NB4 (cell line): Measurements from ENCODE around the gene SH3D19.

Experiments
- DNase-seq: peaks from one replicate; pipeline ENCODE4 v3.0.0; 2010; ENCODE audit warnings: low read depth
- H3K4me3 ChIP-seq: one replicate; pipeline ENCODE4 v1.5.1; 2011; ENCODE audit warnings: mild to moderate bottlenecking, low read depth, low read length, moderate library complexity
- MYC ChIP-seq: IDR thresholded peaks from 2 replicates; pipeline ENCODE4 v1.6.1; 2011; ENCODE audit warnings: low read depth, low read length
- POLR2A ChIP-seq: IDR thresholded peaks from 2 replicates; pipeline ENCODE4 v1.6.1; 2011; ENCODE audit warnings: mild to moderate bottlenecking; ENCODE audit not compliant: insufficient read length; ENCODE audit errors: extremely low read depth
- TF ChIP-seq, protein P1 (sequence below): IDR thresholded peaks from one replicate; pipeline ENCODE4 v1.5.1; 2012; ENCODE audit warnings: low read depth, low read length
- TF ChIP-seq, protein P2 (sequence below): IDR thresholded peaks from 2 replicates; pipeline ENCODE4 v1.6.1; 2011; ENCODE audit warnings: low read depth, low read length

Gene SH3D19

DNA sequence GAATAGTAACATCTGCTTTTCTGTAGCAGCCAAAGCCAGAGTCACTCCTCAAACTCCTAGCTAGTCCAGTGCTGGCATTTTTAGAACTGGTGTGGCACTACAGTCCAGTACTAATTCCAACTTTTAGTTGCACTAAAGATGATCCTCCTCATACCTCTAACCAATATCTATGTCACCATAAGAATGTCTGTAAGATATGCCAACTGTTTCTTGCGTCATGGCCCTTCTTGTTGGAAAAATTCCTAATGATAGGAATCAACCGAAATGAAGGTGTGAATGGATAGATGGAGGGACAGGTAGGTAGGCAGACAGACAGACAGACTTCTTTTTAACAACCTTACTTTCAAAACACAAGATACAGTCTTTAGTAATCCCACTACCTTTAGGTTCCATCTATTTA, 123.0 kb downstream of the SH3D19 start:
- DNase-seq = no peak
- no peak overlapping the region for H3K4me3 ChIP-seq
- TF ChIP-seq POLR2A (no peak), MYC (no peak)
- TF ChIP-seq, protein P1, sequence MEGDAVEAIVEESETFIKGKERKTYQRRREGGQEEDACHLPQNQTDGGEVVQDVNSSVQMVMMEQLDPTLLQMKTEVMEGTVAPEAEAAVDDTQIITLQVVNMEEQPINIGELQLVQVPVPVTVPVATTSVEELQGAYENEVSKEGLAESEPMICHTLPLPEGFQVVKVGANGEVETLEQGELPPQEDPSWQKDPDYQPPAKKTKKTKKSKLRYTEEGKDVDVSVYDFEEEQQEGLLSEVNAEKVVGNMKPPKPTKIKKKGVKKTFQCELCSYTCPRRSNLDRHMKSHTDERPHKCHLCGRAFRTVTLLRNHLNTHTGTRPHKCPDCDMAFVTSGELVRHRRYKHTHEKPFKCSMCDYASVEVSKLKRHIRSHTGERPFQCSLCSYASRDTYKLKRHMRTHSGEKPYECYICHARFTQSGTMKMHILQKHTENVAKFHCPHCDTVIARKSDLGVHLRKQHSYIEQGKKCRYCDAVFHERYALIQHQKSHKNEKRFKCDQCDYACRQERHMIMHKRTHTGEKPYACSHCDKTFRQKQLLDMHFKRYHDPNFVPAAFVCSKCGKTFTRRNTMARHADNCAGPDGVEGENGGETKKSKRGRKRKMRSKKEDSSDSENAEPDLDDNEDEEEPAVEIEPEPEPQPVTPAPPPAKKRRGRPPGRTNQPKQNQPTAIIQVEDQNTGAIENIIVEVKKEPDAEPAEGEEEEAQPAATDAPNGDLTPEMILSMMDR = no peak
- TF ChIP-seq, protein P2, sequence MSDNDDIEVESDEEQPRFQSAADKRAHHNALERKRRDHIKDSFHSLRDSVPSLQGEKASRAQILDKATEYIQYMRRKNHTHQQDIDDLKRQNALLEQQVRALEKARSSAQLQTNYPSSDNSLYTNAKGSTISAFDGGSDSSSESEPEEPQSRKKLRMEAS = no peak

DNA sequence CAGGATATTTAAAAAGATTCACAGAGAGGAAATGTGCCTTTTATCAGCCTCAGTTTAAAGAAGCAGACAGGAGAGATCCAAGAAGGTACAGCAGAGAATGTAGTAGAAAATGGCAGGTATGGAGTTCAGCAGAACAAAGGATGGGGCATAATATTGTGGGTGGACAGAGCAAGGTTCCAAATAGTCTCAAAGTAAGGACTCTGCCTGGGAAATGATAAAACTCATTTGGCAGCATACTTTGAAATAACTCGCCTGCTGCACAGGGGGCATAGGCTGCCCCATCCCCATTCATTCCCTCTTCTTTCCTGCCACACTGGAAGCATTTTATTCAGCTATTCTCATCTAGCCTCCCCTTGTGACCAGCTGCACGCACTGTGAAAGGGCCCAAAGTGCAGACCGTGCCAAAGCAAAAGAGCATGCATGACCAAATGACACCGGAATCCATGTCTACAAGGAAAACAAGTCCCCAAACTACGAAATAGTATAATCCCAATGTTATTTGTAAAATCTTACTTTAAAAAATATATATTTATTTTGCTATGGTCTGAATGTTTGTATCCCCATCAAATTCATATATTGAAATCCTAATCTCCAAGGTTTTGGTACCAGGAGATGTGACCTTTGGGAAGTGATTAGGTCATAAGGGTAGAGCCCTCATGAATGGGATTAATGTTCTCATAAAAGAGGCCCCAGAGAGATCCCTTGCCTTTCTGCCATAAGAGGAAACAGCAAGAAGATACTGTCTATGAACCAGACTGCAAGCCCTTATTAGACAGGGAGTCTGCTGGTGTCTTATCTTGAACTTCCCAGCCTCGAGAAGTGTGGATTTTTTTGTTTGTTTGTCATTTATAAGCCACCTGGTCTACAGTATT, 125.8 kb downstream of the SH3D19 start:
- TF ChIP-seq, protein P1 = no peak
- TF ChIP-seq MYC (no peak), POLR2A (no peak)
- TF ChIP-seq, protein P2 = no peak
- no peak overlapping the region for H3K4me3 ChIP-seq
- no peak for DNase-seq

DNA sequence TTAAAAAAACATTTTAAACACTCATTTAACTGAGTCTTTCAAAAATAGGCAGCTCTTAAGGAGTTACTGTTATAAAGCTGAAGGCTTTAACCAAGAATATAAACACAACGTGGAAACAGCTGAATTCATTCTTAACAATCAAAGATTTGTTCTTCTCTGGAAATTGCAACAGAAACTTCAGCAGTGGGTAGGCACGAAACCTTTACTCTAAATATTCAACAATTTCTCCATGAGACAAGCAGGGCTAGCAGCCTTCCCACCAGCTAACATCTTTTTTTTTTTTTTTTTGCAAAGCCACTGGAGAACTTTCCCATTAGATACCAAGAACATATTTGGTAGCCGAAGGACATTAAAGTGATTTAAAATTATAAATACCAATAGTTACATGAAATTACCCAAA, 126.7 kb downstream of the SH3D19 start:
- no peak overlapping the region for H3K4me3 ChIP-seq
- no peak for DNase-seq
- TF ChIP-seq MYC (no peak), POLR2A (no peak)
- TF ChIP-seq, protein P1 = no peak
- TF ChIP-seq, protein P2 = no peak

DNA sequence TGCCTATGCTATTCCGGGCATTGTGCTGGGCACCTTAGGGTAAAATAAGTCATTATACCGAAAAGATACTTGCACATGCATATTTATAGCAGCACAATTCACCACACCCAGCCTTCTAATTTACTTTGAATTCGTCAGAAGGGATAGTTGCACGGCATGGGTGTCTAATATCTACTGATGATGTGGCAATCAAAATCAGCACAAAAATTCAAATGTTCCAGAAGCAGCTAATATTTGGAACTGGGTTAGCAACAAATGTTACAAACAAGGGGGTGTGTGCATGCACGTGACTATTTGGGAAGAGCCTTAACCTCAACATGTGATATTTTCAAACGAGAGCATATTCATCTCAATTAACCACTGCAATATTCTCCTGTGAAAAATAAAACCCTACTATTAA, 128.2 kb downstream of the SH3D19 start:
- DNase-seq = no peak
- H3K4me3 ChIP-seq = no peak overlapping the region
- TF ChIP-seq MYC = no peak

DNA sequence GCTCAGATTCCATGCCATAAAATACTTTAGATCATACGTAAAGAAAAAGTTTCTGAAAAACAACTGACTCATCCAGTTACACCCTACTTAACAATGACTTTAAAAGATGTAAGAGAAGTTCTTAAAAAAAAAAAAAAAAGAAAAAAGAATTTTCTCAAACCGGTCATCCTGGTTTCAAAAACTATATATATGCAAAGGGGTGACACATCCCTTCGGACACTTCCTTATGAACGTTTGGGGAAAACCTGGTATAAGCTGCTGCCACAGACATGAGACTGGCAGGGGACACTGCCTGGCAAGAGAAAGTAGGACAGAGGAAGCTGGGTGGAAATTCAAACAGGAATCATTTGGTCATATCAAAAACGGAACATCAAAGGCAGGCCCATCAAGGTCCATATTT, 129.6 kb downstream of the SH3D19 start:
- DNase-seq = no peak
- TF ChIP-seq MYC (no peak), POLR2A (no peak)
- TF ChIP-seq, protein P2 = no peak
- TF ChIP-seq, protein P1 = no peak
- no peak overlapping the region for H3K4me3 ChIP-seq

DNA sequence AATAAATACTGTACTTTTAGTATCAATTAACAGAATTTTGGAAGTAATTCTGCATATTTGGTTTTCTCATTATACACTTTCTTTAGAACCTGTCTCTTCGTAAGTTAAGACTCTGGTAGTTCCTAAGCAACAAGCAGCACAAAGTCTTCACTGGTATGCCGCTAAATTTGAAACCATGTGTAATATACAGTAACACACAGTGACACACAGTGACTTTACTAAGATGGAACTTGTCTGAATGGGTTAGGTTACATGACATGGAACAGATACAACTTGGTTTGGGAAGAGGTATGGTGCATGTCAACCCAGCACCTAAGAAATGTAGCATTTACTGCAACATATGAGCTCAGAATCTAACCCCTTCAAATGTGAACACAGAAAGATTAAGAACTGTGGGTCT, 132.0 kb downstream of the SH3D19 start:
- TF ChIP-seq, protein P2 = no peak
- no peak for TF ChIP-seq MYC
- no peak overlapping the region for H3K4me3 ChIP-seq
- no peak for DNase-seq
